ENCODE results near the gene SLC27A3. TPM values are rescaled to one million over a fixed set of nuclear protein-coding genes. Genes with fewer than 3 reads are reported as not detected.

SLC27A3 gene
- total RNA-seq, result 20.7 TPM
- polyA plus RNA-seq, result 41.0 TPM

- DNase-seq (ENCODE audit: extremely low spot score), result peak; percentile 42
- peak within 1 kb of the TSS; percentile 70 for H3K4me3 ChIP-seq (ENCODE audit: low read depth, low read length)
- H3K36me3 ChIP-seq (ENCODE audit: insufficient read depth), result no peaks in the 10 kb centered on the region
- WGBS, result 1% methylated on average over 35 of the region's 35 CpGs
- no peaks in the 10 kb centered on the region for H3K4me1 ChIP-seq (ENCODE audit: insufficient read depth)
- H3K27ac ChIP-seq (ENCODE audit: low read depth), result peak within 1 kb of the TSS; percentile 68
Measured at GRCh38 chr1:153774780-153775457, at the start of gene SLC27A3. Gene SLC27A3 (plus strand): TSS chr1:153775407. CDS start chr1:153775498, 91 bp downstream.

GRCh38 chr1:153727463-153728304 is 47.5 kb upstream of the SLC27A3 start, which contains the start of gene INTS3:
Gene INTS3 (plus strand): TSS chr1:153728050. CDS start chr1:153728635, 585 bp downstream.
- DNase-seq (ENCODE audit: extremely low spot score), result peak; percentile 100
- under 1% methylated on average over 49 of the region's 49 CpGs for WGBS
- Histone ChIP-seq H3K4me3 (ENCODE audit: low read depth, low read length) (peak within 1 kb of the TSS; percentile 76), H3K27ac (ENCODE audit: low read depth) (peak within 1 kb of the TSS; percentile 94), H3K36me3 (ENCODE audit: insufficient read depth) (no peaks in the 10 kb centered on the region), H3K4me1 (ENCODE audit: insufficient read depth) (no peaks in the 10 kb centered on the region)

GRCh38 chr1:153728305-153729066 is 46.7 kb upstream of the SLC27A3 start:
- peak overlapping the region; percentile 94 for H3K27ac ChIP-seq (ENCODE audit: low read depth)
- WGBS, result under 1% methylated on average over 19 of the region's 19 CpGs
- DNase-seq (ENCODE audit: extremely low spot score), result peak; percentile 11
- no peaks in the 10 kb centered on the region for H3K4me1 ChIP-seq (ENCODE audit: insufficient read depth)
- H3K4me3 ChIP-seq (ENCODE audit: low read depth, low read length), result peak overlapping the region; percentile 76
- no peaks in the 10 kb centered on the region for H3K36me3 ChIP-seq (ENCODE audit: insufficient read depth)

GRCh38 chr1:153730468-153730988 is 44.7 kb upstream of the SLC27A3 start:
- WGBS, result 65% methylated on average over 5 of the region's 5 CpGs
- H3K4me3 ChIP-seq (ENCODE audit: low read depth, low read length), result no peak overlapping the region
- DNase-seq (ENCODE audit: extremely low spot score), result no peak
- H3K27ac ChIP-seq (ENCODE audit: low read depth), result no peak overlapping the region
- no peaks in the 10 kb centered on the region for H3K36me3 ChIP-seq (ENCODE audit: insufficient read depth)
- no peaks in the 10 kb centered on the region for H3K4me1 ChIP-seq (ENCODE audit: insufficient read depth)

- DNase-seq (ENCODE audit: extremely low spot score), result no peak
- Histone ChIP-seq H3K4me3 (ENCODE audit: low read depth, low read length) (no peak overlapping the region), H3K36me3 (ENCODE audit: insufficient read depth) (no peaks in the 10 kb centered on the region), H3K4me1 (ENCODE audit: insufficient read depth) (no peaks in the 10 kb centered on the region), H3K27ac (ENCODE audit: low read depth) (no peak overlapping the region)
- 64% methylated on average over 1 of the region's 1 CpG for WGBS
Measured at GRCh38 chr1:153733970-153734369, 41.2 kb upstream of the SLC27A3 start.

GRCh38 chr1:153734396-153735089 is 40.7 kb upstream of the SLC27A3 start:
- 86% methylated on average over 3 of the region's 3 CpGs for WGBS
- H3K4me1 ChIP-seq (ENCODE audit: insufficient read depth), result no peaks in the 10 kb centered on the region
- no peak for DNase-seq (ENCODE audit: extremely low spot score)
- H3K36me3 ChIP-seq (ENCODE audit: insufficient read depth), result no peaks in the 10 kb centered on the region
- H3K27ac ChIP-seq (ENCODE audit: low read depth), result no peak overlapping the region
- H3K4me3 ChIP-seq (ENCODE audit: low read depth, low read length), result no peak overlapping the region

GRCh38 chr1:153735090-153735420 is 40.2 kb upstream of the SLC27A3 start:
- no peak overlapping the region for H3K27ac ChIP-seq (ENCODE audit: low read depth)

GRCh38 chr1:153741986-153742385 is 33.2 kb upstream of the SLC27A3 start:
- H3K36me3 ChIP-seq (ENCODE audit: insufficient read depth), result peaks cover 9% of the 10 kb centered on the region

More at GRCh38 chr1:153735090-153735420, 40.2 kb upstream of the SLC27A3 start:
- DNase-seq (ENCODE audit: extremely low spot score), result no peak
- H3K36me3 ChIP-seq (ENCODE audit: insufficient read depth), result no peaks in the 10 kb centered on the region
- no peak overlapping the region for H3K4me3 ChIP-seq (ENCODE audit: low read depth, low read length)
- no peaks in the 10 kb centered on the region for H3K4me1 ChIP-seq (ENCODE audit: insufficient read depth)
- WGBS, result 95% methylated on average over 3 of the region's 3 CpGs

GRCh38 chr1:153742411-153743142 is 32.6 kb upstream of the SLC27A3 start:
- no peak for DNase-seq (ENCODE audit: extremely low spot score)
- H3K4me1 ChIP-seq (ENCODE audit: insufficient read depth), result no peaks in the 10 kb centered on the region
- H3K4me3 ChIP-seq (ENCODE audit: low read depth, low read length), result no peak overlapping the region
- peaks cover 12% of the 10 kb centered on the region for H3K36me3 ChIP-seq (ENCODE audit: insufficient read depth)
- no peak overlapping the region for H3K27ac ChIP-seq (ENCODE audit: low read depth)
- WGBS, result 58% methylated on average over 5 of the region's 5 CpGs

More at GRCh38 chr1:153741986-153742385, 33.2 kb upstream of the SLC27A3 start:
- no peaks in the 10 kb centered on the region for H3K4me1 ChIP-seq (ENCODE audit: insufficient read depth)
- H3K4me3 ChIP-seq (ENCODE audit: low read depth, low read length), result no peak overlapping the region
- 51% methylated on average over 2 of the region's 2 CpGs for WGBS
- DNase-seq (ENCODE audit: extremely low spot score), result no peak
- H3K27ac ChIP-seq (ENCODE audit: low read depth), result no peak overlapping the region

- Histone ChIP-seq H3K36me3 (ENCODE audit: insufficient read depth) (peaks cover 12% of the 10 kb centered on the region), H3K27ac (ENCODE audit: low read depth) (no peak overlapping the region), H3K4me3 (ENCODE audit: low read depth, low read length) (no peak overlapping the region), H3K4me1 (ENCODE audit: insufficient read depth) (no peaks in the 10 kb centered on the region)
- no peak for DNase-seq (ENCODE audit: extremely low spot score)
- WGBS, result 93% methylated on average over 2 of the region's 2 CpGs
Measured at GRCh38 chr1:153745417-153745816, 29.8 kb upstream of the SLC27A3 start.

GRCh38 chr1:153746174-153746573 is 29.0 kb upstream of the SLC27A3 start:
- 89% methylated on average over 13 of the region's 13 CpGs for WGBS
- H3K27ac ChIP-seq (ENCODE audit: low read depth), result no peak overlapping the region
- H3K36me3 ChIP-seq (ENCODE audit: insufficient read depth), result peaks cover 9% of the 10 kb centered on the region
- no peaks in the 10 kb centered on the region for H3K4me1 ChIP-seq (ENCODE audit: insufficient read depth)
- DNase-seq (ENCODE audit: extremely low spot score), result no peak
- no peak overlapping the region for H3K4me3 ChIP-seq (ENCODE audit: low read depth, low read length)

- no peaks in the 10 kb centered on the region for H3K4me1 ChIP-seq (ENCODE audit: insufficient read depth)
- WGBS, result 41% methylated on average over 2 of the region's 2 CpGs
- H3K36me3 ChIP-seq (ENCODE audit: insufficient read depth), result peaks cover 8% of the 10 kb centered on the region
- H3K4me3 ChIP-seq (ENCODE audit: low read depth, low read length), result no peak overlapping the region
- no peak for DNase-seq (ENCODE audit: extremely low spot score)
- H3K27ac ChIP-seq (ENCODE audit: low read depth), result no peak overlapping the region
Measured at GRCh38 chr1:153748903-153749302, 26.3 kb upstream of the SLC27A3 start.
